IPS-18c (cell line): Measurements from ENCODE around the gene TBC1D8.

Experiments
- H3K4me3 ChIP-seq: 2 replicates; pipeline ENCODE4 v1.7.0; 2013; ENCODE audit warnings: low read depth, mild to moderate bottlenecking, low read length, moderate library complexity; ENCODE audit not compliant: insufficient read depth
- H3K9me3 ChIP-seq: one replicate; pipeline ENCODE4 v1.6.1; 2013; ENCODE audit warnings: mild to moderate bottlenecking, low read length, moderate library complexity; ENCODE audit not compliant: control insufficient read depth, insufficient read depth

The TBC1D8 gene

DNA sequence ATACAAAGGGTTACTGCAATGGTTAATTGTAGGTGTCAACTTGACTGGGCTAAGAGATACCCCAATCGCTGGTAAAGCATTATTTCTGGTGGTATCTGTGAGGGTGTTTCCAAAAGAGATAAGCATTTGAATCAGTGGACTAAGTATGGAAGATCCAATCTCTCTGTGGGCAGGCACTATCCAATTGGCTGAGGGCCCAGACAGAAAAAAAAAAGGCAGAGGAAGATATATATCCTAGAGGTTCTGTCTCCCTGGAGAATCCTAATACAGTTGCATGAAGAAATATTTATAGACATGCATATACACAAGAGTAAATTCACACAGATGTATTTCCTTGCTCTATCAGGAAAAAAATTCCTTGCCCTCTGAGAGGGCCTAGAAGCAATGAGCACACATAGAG is 43.9 kb downstream of the TBC1D8 start:
- Histone ChIP-seq H3K9me3 (no peaks in the 10 kb centered on the region), H3K4me3 (no peak overlapping the region)

DNA sequence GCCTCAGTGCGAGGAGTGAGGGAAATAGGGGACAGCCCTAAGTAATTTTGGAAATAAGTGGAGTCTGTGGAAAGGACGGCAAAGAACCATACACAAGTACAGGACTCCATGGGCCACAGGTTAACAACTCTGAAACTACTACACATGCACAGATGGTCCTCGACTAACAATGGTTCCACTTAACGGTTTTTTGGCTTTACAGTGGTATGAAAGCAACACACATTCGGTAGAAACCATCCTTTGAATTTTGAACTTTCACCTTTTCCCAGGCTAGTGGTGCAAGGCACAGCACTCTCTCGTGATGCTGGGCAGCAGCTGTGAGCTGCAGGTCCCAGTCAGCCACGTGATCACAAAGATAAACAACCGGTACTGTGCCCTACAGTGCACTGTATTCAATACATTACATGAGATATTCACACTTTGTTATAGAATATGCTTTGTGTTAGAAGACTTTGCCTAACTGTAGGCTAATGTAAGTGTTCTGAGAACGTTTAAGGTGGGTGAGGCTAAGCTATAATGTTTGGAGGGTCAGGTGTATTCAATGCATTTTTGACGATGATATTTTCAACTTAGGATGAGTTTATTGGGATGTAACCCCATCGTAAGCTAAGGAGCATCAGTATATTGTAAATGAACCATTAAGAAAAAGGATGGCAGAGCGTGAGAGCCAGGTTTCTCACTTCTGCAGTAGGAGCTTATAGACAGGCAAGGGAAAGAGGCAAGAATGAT is 44.6 kb downstream of the TBC1D8 start:
- Histone ChIP-seq H3K9me3 (no peaks in the 10 kb centered on the region), H3K4me3 (no peak overlapping the region)

DNA sequence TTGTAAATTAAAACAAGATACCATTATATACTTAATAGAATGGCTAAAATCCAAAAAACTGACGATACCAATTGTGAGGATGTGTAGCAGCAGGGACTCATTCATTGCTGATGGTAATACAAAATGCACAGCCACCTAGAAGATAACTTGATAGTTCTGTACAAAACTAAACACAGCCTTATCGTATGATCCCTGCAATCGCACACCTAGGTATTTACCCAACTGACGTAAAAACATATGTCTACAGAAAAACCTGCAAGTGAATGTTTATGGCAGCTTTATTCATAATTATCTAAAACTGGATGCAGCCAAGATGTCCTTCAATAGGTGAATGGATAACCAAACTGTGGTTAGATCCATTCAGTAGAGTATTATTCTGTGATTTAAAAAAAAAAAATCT is 45.5 kb downstream of the TBC1D8 start:
- H3K4me3 ChIP-seq = no peak overlapping the region
- no peaks in the 10 kb centered on the region for H3K9me3 ChIP-seq

GRCh38 chr2:101097638-101098037 is 53.5 kb downstream of the TBC1D8 start:
- Histone ChIP-seq H3K4me3 (no peak overlapping the region), H3K9me3 (no peaks in the 10 kb centered on the region)

GRCh38 chr2:101096619-101097142 is 54.5 kb downstream of the TBC1D8 start:
- Histone ChIP-seq H3K9me3 (no peaks in the 10 kb centered on the region), H3K4me3 (no peak overlapping the region)

- no peaks in the 10 kb centered on the region for H3K9me3 ChIP-seq
- H3K4me3 ChIP-seq = no peak overlapping the region
Measured at GRCh38 chr2:101094351-101094750, 56.8 kb downstream of the TBC1D8 start.

DNA sequence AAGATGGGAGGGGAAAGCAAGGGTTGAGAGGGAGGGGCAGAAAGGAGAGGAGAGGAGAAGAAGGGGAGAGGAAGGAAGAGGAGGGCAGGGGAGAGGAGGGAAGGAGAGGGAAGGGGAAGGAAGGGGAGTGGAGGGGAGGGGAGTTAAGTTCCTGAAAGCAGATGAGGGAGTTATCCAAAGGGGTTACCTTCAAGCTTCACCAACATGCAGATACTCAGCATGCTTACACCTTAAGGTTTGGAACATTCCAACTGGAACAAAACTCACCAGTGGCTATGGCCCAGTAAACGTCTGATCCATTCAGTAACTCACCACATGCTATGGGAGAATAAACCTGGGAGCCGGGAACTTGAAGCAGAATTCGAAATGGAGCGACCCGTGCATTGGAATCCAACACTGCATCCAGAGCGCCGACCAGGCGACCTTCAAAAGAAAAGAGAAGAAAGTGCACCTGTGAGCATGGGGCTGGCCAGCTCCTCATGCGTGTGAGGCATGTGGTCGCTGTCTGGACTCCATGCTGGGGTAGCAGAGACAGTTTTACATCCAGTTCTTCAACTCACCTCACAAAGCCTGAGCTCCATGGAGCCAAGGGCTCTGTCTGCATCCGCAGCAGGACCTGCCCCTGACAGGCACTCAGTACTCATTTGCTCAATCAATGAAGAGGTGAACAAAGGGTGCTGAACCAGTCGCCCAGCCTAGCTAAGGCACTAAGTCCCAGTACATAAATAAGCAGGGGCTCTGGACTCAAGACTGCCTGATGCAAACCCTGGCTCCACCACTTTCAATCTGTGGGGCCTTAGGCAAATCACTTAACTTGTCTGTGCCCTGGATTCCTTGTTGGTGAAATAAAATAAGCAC is 61.0 kb downstream of the TBC1D8 start:
- Histone ChIP-seq H3K9me3 (no peaks in the 10 kb centered on the region), H3K4me3 (no peak overlapping the region)

GRCh38 chr2:101089419-101089818 is 61.8 kb downstream of the TBC1D8 start:
- Histone ChIP-seq H3K4me3 (no peak overlapping the region), H3K9me3 (no peaks in the 10 kb centered on the region)

DNA sequence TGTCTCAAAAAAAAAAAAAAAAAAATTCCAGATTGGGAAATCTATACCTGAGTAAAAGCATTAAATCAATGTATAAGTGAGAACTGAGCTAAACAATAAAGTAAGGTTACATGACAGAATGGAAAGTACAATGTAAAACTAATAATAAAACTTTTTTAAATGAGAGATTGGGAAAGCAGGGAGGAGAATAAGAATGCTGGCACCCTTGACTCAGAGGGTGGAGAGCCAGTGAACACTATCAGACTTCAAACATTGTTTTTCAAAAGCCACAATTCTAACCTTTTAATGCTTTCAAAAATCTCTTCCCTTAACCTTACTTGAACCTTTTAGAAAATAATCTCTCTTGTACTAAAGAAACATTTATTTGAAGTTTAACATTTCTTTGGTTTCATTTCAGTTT is 63.5 kb downstream of the TBC1D8 start:
- Histone ChIP-seq H3K4me3 (no peak overlapping the region), H3K9me3 (no peaks in the 10 kb centered on the region)

DNA sequence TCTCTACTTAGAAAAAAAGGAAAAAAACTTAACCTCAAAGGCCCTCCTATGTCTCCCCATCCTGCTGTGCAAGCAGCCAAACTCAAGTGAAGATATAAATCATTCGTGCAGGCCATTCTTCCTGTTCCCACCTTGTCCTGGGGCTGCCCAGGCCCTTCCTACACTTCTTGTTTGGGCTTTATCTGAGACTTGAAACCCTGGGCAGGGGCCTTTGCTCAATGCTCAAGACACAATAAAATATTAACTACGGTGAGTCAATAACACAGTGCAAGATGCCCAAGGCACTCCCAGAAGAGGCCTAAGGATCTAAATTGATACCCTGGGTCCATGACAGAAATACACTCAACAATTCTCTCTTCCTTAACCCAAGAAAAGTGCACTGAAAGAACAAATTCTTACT is 67.6 kb downstream of the TBC1D8 start:
- Histone ChIP-seq H3K9me3 (no peaks in the 10 kb centered on the region), H3K4me3 (no peak overlapping the region)

DNA sequence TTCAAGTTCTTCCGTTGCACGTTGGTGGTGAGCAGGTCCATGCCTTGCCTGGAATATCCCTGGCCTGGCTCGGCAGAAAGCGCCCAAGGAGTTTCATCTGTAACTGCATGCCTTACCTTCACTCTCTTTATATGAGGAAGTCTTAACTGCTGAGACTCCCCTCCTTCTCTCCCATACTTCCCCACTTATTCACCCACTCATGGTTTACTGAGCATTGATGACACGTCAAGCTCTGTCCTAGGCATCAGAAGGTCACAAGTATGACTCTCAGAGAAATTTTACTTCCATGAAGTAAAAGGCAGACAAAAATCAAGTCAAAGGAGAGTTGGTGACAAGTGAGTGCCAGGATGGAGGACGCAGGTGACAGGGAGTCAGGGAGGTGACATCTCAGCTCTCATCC is 68.2 kb downstream of the TBC1D8 start:
- no peaks in the 10 kb centered on the region for H3K9me3 ChIP-seq
- no peak overlapping the region for H3K4me3 ChIP-seq

- H3K4me3 ChIP-seq = no peak overlapping the region
- H3K9me3 ChIP-seq = no peaks in the 10 kb centered on the region
Measured at GRCh38 chr2:101081375-101081907, 69.7 kb downstream of the TBC1D8 start.

- Histone ChIP-seq H3K4me3 (no peak overlapping the region), H3K9me3 (no peaks in the 10 kb centered on the region)
Measured at GRCh38 chr2:101080211-101081068, 70.7 kb downstream of the TBC1D8 start.

DNA sequence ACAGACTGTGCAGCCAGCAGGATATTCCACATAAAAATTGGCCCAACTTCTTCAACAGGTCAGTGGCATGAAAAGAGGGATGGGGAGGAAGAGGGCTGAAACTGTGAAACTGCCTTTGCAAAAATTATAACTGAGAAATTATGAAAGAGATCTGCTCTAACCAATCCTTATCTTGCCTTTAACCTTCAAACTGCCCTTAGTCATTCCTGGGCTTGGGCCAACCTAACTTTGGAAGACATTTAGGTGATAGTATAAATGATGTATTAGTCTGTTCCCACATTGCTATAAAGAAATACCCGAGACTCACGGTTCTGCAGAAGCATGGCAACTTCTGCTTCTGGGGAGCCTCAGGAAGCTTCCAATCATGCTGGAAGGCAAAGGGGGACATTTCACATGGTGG is 74.6 kb downstream of the TBC1D8 start:
- no peak overlapping the region for H3K4me3 ChIP-seq

DNA sequence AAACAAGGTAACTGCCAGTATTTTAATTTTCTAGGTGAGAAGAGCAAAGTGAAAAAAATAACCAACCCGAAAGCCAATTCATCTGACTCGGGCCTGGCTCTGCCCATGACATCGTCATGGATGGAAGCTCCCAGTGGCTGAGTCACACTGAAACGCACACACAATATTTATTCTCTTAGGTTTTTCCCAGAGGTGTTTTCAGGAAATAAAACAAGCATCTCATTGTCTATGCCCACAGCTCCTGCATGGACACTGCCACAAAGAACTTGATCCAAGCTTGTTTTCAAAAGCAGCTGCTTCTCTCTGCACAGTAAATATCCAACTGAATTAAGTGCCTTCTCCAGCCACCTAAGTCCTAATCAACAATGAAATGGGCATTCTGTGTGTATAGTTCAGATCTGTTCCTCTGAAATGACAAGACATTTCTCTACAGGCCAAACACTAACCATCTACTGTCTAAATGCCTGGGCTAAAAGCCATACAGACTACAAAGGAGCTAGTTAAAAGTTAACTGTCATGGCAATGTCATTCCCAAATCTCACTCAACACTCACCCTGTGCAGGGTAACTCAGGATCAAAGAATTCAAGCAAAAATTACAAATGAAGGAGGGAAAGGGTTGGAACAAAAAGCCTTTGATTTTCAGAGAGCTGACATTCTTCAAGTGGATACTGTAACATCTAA is 86.2 kb downstream of the TBC1D8 start:
- Histone ChIP-seq H3K4me3 (no peak overlapping the region), H3K9me3 (no peaks in the 10 kb centered on the region)

More for the DNA sequence above, 74.6 kb downstream of the TBC1D8 start:
- no peaks in the 10 kb centered on the region for H3K9me3 ChIP-seq

DNA sequence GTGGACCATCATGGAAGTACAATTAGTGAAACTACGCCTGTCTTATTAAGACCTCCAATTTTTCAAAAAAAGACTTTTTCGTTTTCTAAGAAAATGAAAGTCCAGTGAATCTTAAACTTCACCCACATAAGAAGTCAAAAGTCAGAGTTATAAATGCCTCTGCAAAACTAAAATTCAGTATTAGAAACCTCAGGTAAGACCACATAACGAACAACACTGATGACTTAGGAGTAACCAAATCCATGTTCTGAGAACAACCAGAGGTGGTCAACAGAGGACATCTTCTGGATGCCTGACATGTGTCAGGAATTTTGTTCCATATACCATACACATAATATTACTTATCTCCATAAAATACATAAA is 86.7 kb downstream of the TBC1D8 start:
- Histone ChIP-seq H3K4me3 (no peak overlapping the region), H3K9me3 (no peaks in the 10 kb centered on the region)

DNA sequence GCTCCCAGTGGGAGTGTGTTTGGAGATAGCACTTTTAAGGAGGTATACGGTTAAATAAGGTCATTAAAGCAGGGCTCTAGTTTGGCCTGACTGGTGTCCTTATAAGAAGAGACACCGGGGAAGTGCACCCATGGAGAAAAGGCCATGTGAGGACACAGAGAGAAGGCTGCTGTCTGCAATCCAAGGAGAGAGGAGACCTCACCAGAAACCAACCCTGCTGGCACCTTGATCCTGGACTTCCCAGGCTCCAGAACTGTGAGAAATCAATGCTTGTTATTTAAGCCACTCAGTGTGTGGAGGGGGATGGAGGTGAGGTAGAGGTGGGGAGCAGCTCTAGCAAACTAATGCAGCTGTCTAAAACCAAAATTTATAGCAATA is 87.1 kb downstream of the TBC1D8 start:
- no peaks in the 10 kb centered on the region for H3K9me3 ChIP-seq
- no peak overlapping the region for H3K4me3 ChIP-seq
